ENCODE data around the gene KSR2.

GRCh38 chr12:117563706-117564105 is 405.1 kb downstream of the KSR2 start:
- TF ChIP-seq CTCF (tag by site-specific recombination; IDR thresholded peaks at IDR 0.05), result no peak
- no peak for TF ChIP-seq ZNF623 (tag by site-specific recombination; IDR thresholded peaks at IDR 0.05)
- no peak for TF ChIP-seq ZBTB26 (tag by site-specific recombination; optimal IDR thresholded peaks at IDR 0.05)
- TF ChIP-seq ZNF404 (tag by site-specific recombination; IDR thresholded peaks at IDR 0.05), result no peak
- no peak for TF ChIP-seq FEZF1 (tag by site-specific recombination; IDR thresholded peaks at IDR 0.05)
- no peak for TF ChIP-seq ZNF10 (tag by site-specific recombination; IDR thresholded peaks at IDR 0.05)
- no peak for TF ChIP-seq ZNF121 (tag by site-specific recombination; IDR thresholded peaks at IDR 0.05)
- no peak for TF ChIP-seq ZNF354C (tag by site-specific recombination; IDR thresholded peaks at IDR 0.05; ENCODE audit: borderline replicate concordance, low read depth)
- TF ChIP-seq ZNF626 (tag by site-specific recombination; IDR thresholded peaks at IDR 0.05), result no peak
- no peak for TF ChIP-seq ZBTB1 (tag by site-specific recombination; IDR thresholded peaks at IDR 0.05)
- no peak for TF ChIP-seq ZNF670 (tag by site-specific recombination; IDR thresholded peaks at IDR 0.05; ENCODE audit: low read depth)

Data from HEK293 (cell line).